ENCODE data around the gene PLEK.
A peak's percentile ranks its signal among the peaks of the same experiment; 100 is the strongest.
"Not testable (repeated sequence)": the region's sequence is repeated elsewhere in the genome, so short reads cannot be mapped to it uniquely, and the experiment has no call there.

Gene PLEK

DNA sequence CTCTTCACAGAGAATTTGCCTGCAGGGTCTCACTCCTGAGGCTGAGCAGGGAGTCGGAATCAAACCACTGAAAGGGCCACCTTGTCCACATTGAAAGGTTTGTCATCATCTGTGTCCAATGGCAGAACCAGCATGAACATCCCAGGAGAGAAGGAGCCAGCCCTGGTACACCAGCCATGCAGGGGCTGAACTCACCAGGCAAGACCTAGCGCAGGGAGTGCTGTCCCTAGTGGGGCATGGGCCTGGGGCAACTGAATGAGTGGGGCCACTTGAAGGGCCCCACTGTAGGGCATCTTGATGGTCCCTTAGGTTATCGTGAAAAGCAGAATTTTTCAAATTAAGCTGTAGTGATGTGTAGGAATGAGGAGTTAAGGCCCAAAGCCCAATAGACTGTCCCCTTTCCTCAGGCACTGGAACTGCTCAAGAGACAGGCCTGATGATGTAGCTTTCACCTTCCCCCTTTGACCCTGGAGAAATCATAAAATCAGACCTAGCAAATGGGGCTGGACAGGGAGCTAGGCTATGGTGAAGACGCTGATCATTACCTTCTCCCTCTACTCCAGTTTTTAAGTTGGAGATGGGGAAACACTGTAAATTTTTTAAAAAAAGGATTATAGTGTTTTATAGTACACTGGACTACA, 8.4 kb upstream of the PLEK start:
- no peak for DNase-seq

DNA sequence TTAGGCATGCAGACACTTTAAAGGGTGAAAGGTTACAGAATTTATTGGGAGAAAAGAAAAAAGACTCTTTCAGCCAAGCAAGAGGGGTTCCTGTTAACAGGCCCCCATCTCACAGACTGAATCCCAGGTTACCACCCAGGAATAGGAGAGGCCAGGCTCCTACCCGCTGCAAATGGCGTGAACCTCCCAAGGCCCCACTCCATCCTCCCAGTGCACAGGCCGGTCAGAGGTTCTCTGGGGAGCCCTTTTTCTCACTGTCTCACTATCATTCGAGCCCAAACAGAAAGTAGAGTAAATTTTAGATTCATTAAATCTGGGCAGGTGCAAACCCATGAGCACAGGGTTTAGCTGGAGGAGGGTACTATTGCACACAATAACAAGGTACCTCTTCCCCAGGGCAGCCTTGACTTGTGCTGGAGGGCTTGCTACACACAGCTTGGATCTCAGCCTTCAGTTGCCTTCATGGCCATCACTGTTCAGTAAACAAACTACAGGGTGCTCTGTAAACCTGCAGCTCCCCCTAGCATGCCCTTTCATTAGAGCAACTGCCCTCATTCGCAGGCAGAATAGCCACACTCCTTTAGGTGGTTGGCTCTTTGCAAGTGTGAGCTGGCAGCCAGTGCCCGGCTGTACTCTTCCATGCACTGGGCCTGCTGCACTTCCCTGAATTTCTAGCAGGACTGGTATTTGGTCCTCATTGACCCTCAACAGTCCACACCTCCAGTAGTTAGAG, 7.3 kb upstream of the PLEK start:
- peak; percentile 23 for DNase-seq

DNA sequence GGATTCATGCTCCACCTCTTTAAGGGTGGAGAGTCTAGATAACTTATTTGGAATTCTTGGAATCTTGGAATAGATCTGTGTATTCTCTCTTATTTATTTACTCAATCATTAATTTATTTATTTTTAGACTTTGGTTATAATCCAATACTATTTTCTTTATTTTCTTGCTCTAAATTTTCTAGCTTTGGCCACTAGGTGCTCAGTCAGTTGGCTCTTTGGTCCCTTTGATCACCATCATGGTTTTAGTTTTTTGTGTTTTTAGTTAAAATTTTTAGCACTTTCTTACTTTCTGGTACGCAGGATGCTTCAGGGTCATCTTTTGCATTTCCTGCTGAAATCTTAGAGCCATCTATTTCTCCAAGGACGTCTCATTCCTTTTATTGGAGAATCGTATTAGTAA, 5.2 kb upstream of the PLEK start:
- DNase-seq = no peak

DNA sequence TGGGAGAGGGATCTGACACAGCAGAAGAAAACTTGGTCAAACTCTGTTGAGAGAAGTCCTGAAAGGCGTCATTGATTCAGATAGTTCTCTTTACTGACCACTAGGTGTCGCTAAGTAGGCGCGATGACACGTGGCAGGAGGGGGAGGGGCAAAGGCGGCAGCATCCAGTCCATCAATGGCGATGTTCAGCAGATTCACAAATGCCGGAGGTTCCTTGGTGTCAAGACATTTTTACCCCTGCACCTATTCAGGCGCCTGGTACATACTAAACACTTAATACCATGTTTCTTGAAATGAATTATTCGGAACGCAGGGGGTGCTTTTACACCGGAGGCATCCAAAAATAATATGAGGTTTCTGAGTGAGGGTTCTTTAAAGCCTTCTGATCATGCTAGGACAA, 3.0 kb upstream of the PLEK start:
- peak; percentile 22 for DNase-seq

DNA sequence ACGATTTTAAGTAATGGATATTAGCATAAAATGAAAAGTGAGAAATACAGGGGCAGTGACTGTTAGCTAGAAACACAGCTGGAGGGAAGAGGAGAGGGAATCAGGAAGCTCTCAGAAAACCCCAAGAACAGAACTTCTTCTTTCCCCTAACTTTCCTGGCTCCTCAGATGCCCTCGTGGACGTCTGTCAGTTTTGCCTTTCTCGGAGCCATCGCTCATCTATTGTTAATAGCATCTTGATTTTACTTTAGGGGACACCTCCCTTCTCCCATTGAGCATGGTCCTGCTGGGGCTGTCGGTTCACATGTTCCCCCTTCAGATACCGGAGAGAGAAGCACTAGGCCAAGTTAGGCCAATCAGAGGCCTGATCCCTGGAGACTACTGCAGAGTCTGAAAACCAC, 2.3 kb upstream of the PLEK start:
- no peak for DNase-seq

DNA sequence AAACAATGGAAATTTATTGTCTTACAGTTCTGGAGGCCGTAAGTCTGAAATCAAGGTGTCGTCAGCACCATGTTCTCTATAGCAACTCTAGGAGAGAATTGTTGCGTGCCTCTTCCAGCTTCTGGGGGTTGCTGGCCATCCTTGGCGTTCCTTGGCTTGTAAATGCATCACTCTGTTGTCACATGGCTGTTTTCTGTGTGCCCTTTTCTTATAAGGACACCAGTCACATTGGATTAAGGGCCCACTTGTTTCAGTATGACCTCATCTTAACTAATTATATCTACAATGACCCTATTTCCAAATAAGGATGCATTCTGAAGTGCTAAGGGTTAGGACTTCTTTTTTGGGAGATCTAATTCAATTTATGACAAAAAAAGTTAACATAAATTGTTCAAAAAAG, 1.4 kb upstream of the PLEK start:
- DNase-seq = no peak

DNA sequence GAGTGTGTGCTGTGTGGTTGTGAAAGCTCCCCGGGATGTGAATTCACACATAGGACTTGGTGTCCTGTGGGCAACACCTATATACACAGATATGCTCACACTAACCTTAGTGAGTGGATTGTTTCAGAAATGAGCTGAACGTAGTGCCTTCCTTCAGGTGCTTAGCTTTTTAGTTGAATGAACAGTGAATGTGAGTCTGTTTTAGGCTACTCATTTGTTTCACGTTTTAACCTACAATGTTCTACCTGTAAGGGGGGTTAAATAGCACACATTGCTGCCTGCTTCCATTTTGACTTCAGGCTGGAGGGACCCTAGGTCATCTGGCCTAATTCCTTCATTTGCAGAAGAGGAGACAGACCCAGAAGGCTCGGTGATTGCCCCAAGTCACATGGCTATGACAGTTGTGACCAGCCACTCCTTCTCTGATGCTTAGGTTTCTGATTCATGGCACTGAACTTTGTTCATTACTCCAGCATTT, 1.0 kb downstream of the PLEK start:
- no peak for DNase-seq

DNA sequence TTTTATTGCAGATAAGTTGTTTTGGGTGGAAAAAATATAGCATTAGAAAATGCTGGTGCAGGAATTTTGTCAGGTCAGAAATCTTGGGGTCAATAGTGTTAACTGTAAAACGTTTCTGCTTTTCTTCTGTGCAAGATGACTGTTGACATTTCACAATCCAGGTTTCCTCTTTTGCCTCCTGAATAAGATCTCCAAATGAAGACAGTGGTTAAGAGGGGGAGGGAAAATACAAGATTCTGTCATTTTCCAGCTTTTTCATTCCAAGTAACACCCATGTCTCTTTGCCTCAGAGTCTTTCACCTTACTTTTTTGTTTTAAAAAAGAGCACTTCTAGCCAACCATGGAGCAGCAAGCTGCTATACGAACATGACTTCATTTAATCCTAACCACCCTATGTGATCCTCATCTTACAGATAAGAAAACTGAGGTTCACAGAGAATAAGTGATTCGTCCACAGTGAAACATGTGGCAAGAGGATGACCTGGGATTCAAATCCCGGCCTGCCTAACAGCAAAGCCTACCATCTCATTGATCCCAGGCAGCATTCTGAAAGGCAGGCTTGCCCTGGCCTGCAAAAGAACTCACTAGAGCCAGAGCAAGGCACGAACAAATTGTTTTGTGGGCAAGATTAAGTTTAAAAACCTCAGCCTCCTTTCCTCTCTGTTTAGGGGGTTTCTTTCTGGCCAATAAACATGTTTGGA, 3.0 kb downstream of the PLEK start:
- no peak for DNase-seq

DNA sequence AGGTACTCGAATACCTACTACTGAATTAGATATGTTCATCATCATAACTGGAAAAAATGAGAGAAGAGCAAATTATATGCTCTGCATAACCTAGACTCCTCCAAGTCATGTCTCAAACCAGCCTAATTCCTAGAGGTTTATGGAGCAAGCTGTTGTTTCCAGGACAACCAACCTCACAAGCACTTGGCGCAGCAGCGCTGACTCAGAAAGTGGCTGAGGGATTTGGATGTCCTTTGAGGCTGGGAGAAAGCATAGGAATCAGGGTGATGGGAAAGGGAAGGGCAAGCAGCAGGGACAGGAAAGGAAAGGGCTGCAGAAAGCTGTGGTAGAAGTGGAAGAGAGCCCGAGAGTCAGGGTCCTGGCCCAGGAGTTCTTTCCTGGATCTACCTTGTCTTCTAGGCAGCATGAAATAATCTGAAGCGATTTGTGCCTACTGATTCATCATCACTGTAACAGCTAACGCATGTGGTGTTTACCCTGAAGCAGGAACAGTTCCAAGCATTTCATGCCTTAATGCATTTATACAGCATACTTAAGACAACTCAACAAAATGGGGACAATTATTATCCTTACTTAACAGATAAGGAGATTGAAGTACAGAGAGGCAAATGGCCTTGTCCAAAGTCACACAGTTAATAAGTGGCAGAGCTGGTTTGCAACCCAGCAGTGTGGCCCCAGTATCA, 3.7 kb downstream of the PLEK start:
- DNase-seq = peak; percentile 43

DNA sequence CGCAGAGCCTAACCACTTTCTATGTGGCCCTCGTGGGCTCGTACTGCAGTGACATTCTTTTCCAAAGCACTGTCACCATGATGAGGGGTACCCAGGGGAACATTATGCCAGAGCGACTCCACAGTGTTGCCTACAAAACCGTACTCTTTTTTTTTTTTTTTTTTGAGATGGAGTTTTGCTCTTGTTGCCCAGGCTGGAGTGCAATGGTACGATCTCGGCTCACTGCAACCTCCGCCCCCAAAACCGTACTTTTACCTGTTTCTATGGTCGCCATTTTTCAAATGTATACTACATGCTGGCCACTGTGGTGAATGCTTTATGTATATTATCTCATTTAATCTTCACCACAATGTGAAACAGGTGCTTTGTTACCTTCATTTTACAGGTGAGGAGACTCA, 4.3 kb downstream of the PLEK start:
- no peak for DNase-seq

DNA sequence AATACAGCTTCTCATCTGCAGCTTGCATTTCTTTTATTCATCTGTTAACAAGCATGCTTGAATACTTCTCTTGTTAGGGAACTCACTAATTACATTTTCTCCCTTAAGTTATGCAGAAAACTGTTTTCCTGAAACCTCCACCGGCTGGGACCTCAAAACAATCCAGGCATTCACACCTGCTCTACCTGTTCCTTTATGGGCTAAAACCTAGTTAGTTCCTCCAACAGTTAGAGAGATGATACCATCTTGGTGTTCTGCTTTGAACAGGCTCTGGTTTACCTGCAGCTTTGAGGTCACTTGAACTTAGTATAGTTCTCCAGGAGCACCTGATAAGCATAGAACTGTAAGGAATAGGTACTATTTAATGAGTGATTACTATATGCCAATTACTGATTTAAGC, 6.1 kb downstream of the PLEK start:
- DNase-seq = no peak

DNA sequence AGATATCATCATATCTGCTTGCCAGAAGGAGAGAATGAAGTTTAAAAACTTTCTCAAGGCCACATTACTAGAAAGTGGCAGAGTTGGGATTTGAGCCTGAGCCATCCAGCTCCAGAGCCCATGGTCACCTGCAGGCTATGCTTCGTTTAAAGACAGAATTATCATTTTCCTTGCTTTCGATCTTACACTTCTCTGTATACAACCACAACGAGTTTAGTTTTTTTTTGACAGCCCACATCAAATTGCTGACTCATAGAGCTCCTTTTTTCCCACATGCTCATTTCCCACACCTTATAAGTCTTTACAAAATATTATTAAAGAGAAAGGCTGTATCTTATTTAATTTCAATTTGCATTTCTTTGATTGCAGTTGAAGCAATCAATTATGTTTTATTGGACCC, 6.5 kb downstream of the PLEK start:
- no peak for DNase-seq

DNA sequence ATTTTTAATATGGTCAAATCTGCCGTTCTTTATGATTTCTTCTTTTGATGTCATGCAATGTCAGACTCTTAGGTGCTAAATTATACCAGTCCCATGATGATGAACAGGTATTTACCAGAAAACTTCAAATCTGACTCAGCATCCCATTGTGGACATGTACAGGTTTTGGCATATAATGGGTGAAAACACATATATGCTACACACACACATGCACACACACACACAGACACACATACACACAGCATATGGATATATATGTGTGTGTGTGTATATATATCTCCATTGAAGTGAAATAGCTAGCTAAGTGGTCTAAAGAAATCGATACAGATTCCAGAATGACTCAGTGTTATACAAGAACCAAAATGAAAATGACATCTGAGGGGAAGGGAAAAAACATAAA, 7.4 kb downstream of the PLEK start:
- DNase-seq = no peak

DNA sequence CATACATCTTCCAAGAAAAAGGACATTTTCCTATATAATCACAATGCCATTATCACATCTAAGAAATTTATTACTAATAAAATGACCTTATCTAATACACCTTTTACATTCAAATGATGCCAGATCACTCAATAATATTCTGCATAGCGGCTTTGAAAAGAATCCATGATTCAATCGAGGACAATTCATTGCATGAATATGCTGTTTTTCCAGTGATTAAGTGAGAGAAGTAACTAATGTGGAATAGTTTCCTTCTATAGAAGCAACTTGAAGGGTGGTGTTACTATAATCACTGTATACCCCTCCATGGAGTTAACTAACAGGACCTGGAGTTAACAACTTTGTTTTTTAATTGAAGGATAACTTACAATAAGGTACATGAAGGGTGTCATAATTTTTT, 9.1 kb downstream of the PLEK start:
- DNase-seq = no peak

DNA sequence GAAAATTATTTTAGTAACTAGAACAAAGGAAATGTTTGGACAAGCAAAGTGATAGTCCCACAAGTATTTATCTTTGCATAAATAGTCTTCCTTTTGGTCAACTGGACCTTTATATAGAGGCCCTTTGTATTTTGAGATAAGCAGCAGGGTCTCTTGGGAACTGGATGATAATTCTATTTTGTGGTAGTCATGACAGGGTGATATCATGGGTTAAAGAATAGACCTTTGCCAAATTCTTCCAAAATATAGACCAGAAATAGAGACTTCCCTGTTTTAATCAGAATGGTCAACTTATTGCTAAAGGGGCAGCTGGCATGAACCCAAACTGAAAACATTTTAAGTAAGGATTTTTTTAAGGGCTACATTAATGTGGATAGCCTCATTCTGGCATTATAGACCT, 10.5 kb downstream of the PLEK start:
- no peak for DNase-seq

DNA sequence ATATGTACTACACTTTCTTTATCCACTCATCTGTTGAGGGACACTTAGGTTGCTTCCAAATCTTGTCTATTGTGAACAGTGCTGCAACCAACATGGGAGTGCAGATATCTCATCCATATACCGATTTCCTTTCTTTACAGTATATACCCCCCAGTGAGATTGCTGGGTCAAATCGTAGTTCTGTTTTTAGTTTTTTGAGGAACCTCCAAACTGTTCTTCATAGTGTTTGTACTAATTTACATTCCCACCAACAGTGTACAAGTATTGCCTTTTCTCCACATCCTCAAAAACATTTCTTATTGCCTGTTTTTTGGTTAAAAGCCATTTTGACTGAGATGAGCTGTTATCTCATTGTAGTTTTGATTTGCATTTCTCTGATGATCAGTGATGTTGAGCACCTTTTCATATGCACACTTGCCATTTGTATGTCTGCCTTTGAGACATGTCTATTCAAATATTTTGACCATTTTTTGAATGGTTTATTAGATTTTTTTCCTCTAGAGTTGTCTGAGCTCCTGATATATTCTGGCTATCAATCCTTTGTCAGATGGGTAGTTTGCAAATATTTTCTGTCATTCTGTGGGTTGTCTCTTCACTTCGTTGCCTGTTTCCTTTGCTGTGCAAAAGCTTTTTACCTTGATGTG, 12.2 kb downstream of the PLEK start:
- no peak for DNase-seq

DNA sequence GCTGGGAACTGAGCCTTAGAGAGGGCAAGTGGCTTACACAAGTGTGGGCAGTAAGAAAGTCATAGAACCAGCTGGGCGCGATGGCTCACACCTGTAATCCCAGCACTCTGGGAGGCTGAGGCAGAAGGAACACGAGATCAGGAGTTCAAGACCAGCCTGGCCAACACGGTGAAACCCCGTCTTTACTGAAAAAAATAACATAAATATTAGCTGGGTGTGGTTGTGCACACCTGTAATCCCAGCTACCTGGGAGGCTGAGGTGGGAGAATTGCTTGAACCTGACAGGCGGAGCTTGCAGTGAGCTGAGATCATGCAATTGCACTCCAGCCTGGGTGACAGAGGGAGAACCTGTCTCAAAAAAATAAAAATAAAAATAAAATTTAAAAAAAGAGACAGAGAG, 13.7 kb downstream of the PLEK start:
- DNase-seq = not testable (repeated sequence)

DNA sequence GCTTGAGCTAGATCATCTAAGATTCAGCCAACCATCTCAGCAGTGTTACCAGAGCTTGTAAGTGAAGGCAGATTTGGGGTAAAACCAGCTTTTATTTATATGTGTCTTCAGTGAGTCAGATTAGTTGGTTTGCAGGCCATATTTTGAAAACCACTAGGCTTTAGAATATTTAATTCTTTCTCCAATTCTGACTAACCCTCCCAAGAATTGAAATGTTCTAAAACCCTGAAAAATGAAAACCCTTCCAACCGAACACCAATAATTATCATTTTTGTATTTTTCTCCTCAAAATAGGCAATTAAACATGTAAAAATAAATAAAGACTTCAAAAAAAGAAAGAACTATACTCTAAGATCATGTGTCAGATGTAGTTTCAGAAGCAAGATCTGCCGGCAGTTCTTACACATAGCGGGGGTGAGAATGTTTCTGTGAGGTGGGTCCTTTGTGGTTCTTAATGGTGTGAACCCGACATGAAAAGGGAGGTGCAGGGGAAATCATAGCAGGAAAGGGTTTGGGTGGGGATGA, 14.2 kb downstream of the PLEK start:
- DNase-seq = no peak

DNA sequence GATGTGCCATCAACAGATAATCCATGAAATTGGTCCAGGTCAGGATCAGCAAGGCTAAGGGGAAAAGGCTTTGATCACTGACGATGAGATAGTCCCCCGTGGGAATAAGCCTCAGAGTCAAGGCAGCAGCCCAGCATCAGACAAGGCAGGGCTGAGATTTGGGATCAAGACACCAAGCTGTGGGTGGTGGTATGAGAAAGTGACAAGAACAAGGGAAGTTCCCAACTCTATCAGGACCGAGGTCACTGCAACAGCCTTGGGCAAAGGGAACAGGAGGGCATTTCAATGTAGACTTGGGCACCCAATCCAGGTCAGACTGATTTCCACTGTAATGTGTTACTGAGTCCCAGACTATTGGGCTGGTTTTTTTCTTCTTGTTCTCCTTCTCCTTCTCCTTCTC, 18.7 kb downstream of the PLEK start:
- no peak for DNase-seq

DNA sequence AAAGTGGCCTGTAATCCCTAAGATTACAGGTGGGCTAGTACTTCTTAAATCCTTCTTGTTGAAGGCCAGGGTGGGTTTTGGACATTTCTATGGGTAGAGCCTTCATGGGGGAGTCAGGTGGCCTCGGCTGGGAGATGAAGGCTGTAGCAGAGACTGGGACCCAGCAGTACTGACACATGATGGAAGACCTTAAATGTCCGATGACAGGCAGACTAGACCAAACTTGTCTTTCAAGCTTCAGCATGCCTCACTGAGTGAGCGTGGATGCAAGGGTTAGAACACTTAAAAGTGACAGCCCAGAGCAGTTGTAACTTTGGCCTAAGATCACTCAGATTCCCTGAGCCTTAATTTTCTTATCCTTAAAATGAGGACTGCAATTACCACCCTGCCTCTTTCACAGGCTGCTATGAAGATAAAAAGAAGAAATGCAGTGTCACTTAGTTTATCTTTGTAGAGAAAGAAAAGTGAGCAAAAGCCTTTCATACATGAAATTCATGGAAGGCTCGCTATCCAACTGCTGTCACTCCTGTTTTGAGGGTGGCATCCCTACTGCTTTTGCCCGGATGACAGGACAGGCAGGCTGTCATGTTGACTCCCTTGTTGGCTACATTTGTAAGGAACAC, 19.5 kb downstream of the PLEK start:
- DNase-seq = no peak

DNA sequence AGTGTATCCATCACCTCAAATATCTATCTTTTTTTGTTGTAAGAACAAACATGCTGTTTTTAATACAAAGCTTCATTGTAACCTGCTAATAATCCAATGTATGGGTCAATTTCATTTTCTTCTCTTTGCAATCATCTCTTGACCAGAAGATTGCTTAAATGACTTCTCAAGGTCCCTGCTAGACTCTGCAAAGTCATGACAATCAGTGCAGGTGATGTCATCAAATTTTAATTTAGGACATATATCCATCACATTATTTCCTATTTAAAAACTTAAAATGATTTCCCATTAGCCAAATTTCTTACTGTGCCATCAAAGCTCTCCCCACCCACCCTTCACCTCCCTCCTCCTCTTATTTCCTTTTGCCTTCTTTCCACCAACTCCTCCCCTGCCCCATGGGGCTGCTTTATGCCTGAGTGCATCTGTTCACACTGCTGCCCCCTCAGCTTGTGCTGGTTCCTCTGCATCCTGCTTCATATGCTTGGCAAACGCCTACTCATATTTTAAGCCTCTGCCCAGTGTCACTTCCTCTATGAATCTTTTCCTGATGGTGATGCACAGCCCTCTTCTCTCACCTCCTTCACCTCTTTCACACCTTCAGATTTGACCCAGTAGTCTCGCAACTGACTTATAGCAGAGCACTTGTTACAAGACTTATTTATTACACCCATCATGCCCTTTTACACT, 20.3 kb downstream of the PLEK start:
- DNase-seq = no peak

DNA sequence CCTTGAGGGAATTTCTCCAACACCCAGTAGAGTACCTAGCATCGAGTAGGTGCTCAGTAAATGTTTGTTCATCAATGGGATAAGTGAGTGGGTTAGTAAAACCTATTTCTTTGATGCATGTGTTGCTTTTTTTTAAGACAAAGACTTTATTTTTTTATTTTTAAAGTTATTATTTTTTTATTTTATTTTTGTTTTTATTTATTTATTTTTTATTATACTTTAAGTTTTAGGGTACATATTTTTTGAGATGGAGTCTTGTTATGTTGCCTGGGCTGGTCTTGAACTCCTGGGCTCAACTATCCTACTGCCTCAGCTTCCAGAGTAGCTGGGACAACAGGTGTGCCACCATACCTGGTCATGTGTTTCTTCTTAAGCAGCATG, 20.8 kb downstream of the PLEK start:
- no peak for DNase-seq

Measured in NCI-H2227 treated with DMSO at 0.1 percent for 48 hours (cell line).